Sigmoid colon (tissue), 7 donors: ENCODE data around the gene IL12RB2. TPM values are rescaled to one million over a fixed set of nuclear protein-coding genes. Genes with fewer than 3 reads are reported as not detected.
"Not testable (repeated sequence)": the region's sequence is repeated elsewhere in the genome, so short reads cannot be mapped to it uniquely, and the experiment has no call there.

ENCODE experiments used
- DNase-seq: peaks from one replicate; pipeline ENCODE4 v3.0.0-alpha.2; 2019
- H3K27ac ChIP-seq, 4 donors: fragments of 200-600 bp; sonication (generic); one replicate each; pipeline ENCODE4 v1.5.1; 2016 to 2019; ENCODE audit warnings: mild to moderate bottlenecking in 1 of 4
- H3K27me3 ChIP-seq, 3 donors: fragments of 200-600 bp; sonication (generic); one replicate each; pipeline ENCODE4 v1.5.1; 2019; ENCODE audit warnings: mild to moderate bottlenecking in 1 of 3
- H3K36me3 ChIP-seq, 4 donors: fragments of 200-600 bp; sonication (generic); one replicate each; pipeline ENCODE4 v1.5.1; 2016 to 2019
- H3K4me1 ChIP-seq, 4 donors: fragments of 200-600 bp; sonication (generic); one replicate each; pipeline ENCODE4 v1.5.1; 2017 to 2019
- H3K4me3 ChIP-seq, 4 donors: fragments of 200-600 bp; sonication (generic); one replicate each; pipeline ENCODE4 v1.5.1; 2017 to 2019; ENCODE audit warnings: mild to moderate bottlenecking in 2 of 4, moderate library complexity in 1 of 4
- H3K9me3 ChIP-seq, 4 donors: fragments of 200-600 bp in 3 of 4; sonication (generic) in 3 of 4; one replicate each; pipeline versions ENCODE4 v1.5.1 to v1.6.1; 2013 to 2019
- EP300 ChIP-seq, 4 donors: sonication (generic); formaldehyde crosslinking; IDR thresholded peaks; one replicate each; pipeline ENCODE4 v1.6.1; 2017; ENCODE audit warnings: antibody characterized with exemption in 4 of 4
- POLR2A ChIP-seq, 2 donors: fragments of 450-650 bp; IDR thresholded peaks; one replicate each; pipeline ENCODE4 v1.6.1; 2016; ENCODE audit warnings: antibody characterized with exemption in 2 of 2, mild to moderate bottlenecking in 2 of 2, moderate library complexity in 2 of 2
- POLR2AphosphoS5 ChIP-seq, 4 donors: sonication (generic); formaldehyde crosslinking; IDR thresholded peaks; one replicate each; pipeline ENCODE4 v1.6.1; 2017; ENCODE audit warnings: antibody characterized with exemption in 4 of 4
- WGBS, 2 donors: extraction: QIAGEN DNeasy Blood & Tissue Kit; methylation state at CpG; one replicate each; pipeline ENCODE4 v1.1.7; 2013; 5-methylcytosine and 5-hydroxymethylcytosine counted together
- intact Hi-C: fragments of 100-400 bp; cut with DNase I; formaldehyde crosslinking; loops from one replicate; pipeline ENCODE4 v1.15.1; 2023
- polyA plus RNA-seq, 3 donors: library from polyadenylated mRNA; stranded (reverse); fragments of 200-250 nt; gene quantifications; one replicate each; pipeline ENCODE4 v1.2.3, GENCODE V29; 2013
- total RNA-seq, 4 donors: library from RNA; depleted of rRNA; stranded (reverse); fragments of >200 nt; gene quantifications; one replicate each; pipeline ENCODE4 v1.1.0, GENCODE V29; 2016
- TF ChIP-seq, protein P1 (sequence below), 4 experiments: fragments of 450-650 bp in 3 of 4; fragments of 200-600 bp in 1 of 4; IDR thresholded peaks; one replicate each; pipeline ENCODE4 v1.5.1; 2016 to 2019; ENCODE audit warnings: antibody characterized with exemption in 4 of 4, mild to moderate bottlenecking in 3 of 4, moderate library complexity in 2 of 4
- donor health status: healthy with polysubstance abuse.
- donor health status: Bipolar disorder and iron deficiency.
- donor health status: healthy.

IL12RB2 gene
- total and polyA plus RNA-seq, 7 donors = 0.99 to 2.1 (median 1.3) TPM; not detected in 3

DNA sequence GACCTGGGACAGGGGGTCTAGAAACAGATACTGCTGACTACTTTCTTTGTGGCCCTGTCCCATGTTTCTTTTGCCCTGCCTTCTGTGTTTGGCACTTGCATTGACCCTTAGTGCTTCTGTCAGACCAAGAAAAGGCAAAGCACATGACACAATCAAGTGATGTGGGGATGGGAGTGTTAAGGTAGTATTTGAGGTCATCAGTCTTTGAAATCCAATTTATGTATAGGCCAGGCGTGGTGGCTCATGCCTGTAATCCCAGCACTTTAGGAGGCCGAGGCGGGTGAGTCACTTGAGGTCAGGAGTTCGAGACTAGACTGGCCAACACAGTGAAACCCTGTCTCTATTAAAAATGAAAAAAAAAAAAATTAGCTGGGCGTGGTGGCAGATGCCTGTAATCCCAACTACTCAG is 96.5 kb downstream of the IL12RB2 start:
- DNase-seq = no peak
- 66 to 77% methylated on average over 5 of the region's 5 CpGs for WGBS, 2 donors
- Histone ChIP-seq H3K9me3 (no peaks in the 10 kb centered on the region), H3K27me3 (no peaks in the 10 kb centered on the region), H3K27ac (no peak overlapping the region), H3K4me1 (peaks cover 0 to 14% (median 0%) of the 10 kb centered on the region in 4 donors), H3K36me3 (no peaks in the 10 kb centered on the region), H3K4me3 (no peak overlapping the region)
- intact Hi-C loops = no loop called here
- TF ChIP-seq POLR2A (IDR thresholded peaks at IDR 0.05) (no peak), EP300 (IDR thresholded peaks at IDR 0.05) (no peak), POLR2AphosphoS5 (IDR thresholded peaks at IDR 0.05) (peak in 2 of 4 donors; percentile 23 to 25)
- TF ChIP-seq, protein P1, sequence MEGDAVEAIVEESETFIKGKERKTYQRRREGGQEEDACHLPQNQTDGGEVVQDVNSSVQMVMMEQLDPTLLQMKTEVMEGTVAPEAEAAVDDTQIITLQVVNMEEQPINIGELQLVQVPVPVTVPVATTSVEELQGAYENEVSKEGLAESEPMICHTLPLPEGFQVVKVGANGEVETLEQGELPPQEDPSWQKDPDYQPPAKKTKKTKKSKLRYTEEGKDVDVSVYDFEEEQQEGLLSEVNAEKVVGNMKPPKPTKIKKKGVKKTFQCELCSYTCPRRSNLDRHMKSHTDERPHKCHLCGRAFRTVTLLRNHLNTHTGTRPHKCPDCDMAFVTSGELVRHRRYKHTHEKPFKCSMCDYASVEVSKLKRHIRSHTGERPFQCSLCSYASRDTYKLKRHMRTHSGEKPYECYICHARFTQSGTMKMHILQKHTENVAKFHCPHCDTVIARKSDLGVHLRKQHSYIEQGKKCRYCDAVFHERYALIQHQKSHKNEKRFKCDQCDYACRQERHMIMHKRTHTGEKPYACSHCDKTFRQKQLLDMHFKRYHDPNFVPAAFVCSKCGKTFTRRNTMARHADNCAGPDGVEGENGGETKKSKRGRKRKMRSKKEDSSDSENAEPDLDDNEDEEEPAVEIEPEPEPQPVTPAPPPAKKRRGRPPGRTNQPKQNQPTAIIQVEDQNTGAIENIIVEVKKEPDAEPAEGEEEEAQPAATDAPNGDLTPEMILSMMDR (IDR thresholded peaks at IDR 0.05) = no peak

DNA sequence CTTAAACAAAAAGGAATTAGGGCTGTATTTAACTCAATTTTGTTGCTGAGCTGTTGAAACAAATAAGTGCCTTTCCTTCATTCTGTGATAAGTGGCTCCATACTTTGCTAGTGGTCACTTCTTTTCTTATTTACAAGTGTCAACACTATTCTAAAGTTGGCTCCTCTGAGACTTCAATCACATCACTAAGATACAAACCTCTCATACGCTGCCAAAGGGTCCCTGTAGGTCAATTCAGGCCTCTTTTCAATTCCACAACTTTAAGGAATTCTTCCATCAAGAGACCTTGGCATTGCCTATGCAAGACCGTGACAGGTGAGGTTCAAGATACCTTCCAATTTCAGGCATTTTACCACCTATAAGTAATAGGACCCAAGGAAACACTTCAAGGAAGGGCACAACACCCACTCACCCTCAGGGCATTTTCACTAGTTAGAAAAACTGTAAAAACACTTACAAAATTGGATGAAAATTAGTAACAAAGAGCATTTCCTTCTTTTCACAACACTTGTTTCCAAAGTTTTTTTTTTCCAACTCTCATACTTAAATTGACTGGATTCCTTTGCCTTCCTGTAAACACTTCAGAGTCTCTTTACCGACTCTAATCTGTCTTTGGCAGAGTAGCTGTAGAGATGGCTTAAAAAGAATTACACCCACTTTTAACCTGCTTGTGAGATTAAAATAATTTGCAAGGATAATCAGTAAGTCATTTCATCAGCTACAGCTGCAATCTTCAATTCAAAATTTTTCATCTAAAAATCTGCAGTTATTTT is 98.0 kb downstream of the IL12RB2 start:
- intact Hi-C loops = no loop called here
- Histone ChIP-seq H3K9me3 (no peaks in the 10 kb centered on the region), H3K36me3 (peaks cover 0 to 10% (median 6%) of the 10 kb centered on the region in 4 donors), H3K4me3 (no peak overlapping the region), H3K4me1 (peaks cover 0 to 14% (median 0%) of the 10 kb centered on the region in 4 donors), H3K27me3 (no peaks in the 10 kb centered on the region), H3K27ac (peak overlapping the region in 2 of 4 donors; percentile 4 to 19)
- DNase-seq = no peak
- WGBS, 2 donors = 80 to 82% methylated on average over 3 of the region's 3 CpGs
- TF ChIP-seq EP300 (IDR thresholded peaks at IDR 0.05) = no peak
- TF ChIP-seq POLR2A (IDR thresholded peaks at IDR 0.05) = no peak
- TF ChIP-seq, protein P1 (IDR thresholded peaks at IDR 0.05) = no peak
- TF ChIP-seq POLR2AphosphoS5 (IDR thresholded peaks at IDR 0.05) = no peak

DNA sequence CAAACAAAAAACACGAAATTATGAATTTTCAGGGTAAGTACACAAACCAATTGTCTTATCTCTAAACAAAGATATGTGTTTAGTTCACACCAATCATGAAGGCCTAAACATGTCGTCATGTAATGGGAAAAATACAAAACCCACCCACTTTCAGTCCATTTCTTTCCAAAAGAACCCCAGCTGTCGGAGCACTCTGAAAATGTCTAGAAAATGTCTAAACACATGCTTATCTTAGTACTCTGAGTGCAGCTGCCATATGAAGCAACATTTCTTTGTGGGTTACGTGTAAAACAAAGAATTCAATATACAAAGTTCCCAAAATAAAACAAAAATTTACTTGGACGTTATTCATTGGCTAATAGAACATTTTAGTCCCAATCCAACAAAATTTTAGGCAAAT is 99.8 kb downstream of the IL12RB2 start:
- TF ChIP-seq, protein P1 (IDR thresholded peaks at IDR 0.05) = no peak
- TF ChIP-seq POLR2A (IDR thresholded peaks at IDR 0.05) (no peak), EP300 (IDR thresholded peaks at IDR 0.05) (no peak), POLR2AphosphoS5 (IDR thresholded peaks at IDR 0.05) (no peak)
- peak overlapping the region in 1 of 4 donors; percentile 17 for H3K27ac ChIP-seq
- no peaks in the 10 kb centered on the region for H3K27me3 ChIP-seq
- peaks cover 0 to 28% (median 12%) of the 10 kb centered on the region in 4 donors for H3K36me3 ChIP-seq
- DNase-seq = no peak
- H3K4me3 ChIP-seq = no peak overlapping the region
- 80 to 83% methylated on average over 5 of the region's 5 CpGs for WGBS, 2 donors
- intact Hi-C loops = no loop called here
- no peaks in the 10 kb centered on the region for H3K9me3 ChIP-seq
- H3K4me1 ChIP-seq = peaks cover 0 to 14% (median 0%) of the 10 kb centered on the region in 4 donors

DNA sequence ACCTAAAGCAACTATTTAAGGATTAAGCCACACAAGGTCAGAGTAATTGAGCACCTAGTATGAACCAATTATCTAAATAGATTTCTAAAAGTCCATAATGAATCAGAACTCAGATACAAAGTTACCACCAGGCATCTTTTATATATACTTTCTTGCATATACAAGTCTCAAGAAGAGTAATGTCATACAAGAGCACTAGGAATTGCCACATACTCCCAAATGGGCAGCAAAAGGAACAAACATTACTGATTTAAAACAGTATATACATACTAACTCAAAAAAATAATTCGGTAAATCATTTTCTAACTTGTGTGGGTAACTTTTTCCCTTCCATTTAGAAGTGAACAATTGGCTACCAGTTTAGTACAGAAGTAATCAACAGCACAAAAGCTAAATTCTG is 100.5 kb downstream of the IL12RB2 start:
- Histone ChIP-seq H3K9me3 (no peaks in the 10 kb centered on the region), H3K4me1 (peaks cover 0 to 14% (median 0%) of the 10 kb centered on the region in 4 donors), H3K36me3 (peaks cover 0 to 32% (median 14%) of the 10 kb centered on the region in 4 donors), H3K27me3 (no peaks in the 10 kb centered on the region), H3K27ac (peak overlapping the region in 1 of 4 donors; percentile 7), H3K4me3 (no peak overlapping the region)
- no peak for DNase-seq
- WGBS, 2 donors = 87 to 99% methylated on average over 1 of the region's 1 CpG
- TF ChIP-seq, protein P1 (IDR thresholded peaks at IDR 0.05) = no peak
- TF ChIP-seq POLR2A (IDR thresholded peaks at IDR 0.05) (no peak), EP300 (IDR thresholded peaks at IDR 0.05) (no peak), POLR2AphosphoS5 (IDR thresholded peaks at IDR 0.05) (no peak)
- intact Hi-C loops = no loop called here

DNA sequence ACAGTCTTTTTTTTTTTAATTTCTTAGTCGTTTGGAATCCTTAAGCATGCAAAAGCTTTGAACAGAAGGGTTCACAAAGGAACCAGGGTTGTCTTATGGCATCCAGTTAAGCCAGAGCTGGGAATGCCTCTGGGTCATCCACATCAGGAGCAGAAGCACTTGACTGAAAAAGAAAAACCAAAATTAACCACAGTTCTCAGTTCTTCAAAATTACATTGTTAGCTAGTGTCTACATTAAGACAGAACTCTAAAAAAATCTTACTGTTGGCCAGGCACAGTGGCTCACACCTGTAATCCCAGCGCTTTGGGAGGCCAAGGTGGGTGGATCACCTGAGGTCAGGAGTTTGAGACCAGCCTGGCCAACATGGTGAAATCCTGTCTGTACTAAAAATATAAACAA is 105.4 kb downstream of the IL12RB2 start:
- H3K4me3 ChIP-seq, H3K4me1 ChIP-seq, DNase-seq, intact Hi-C loops, H3K27me3 ChIP-seq, H3K9me3 ChIP-seq, H3K27ac ChIP-seq: not testable (repeated sequence)
- H3K36me3 ChIP-seq = peaks cover 19 to 81% (median 37%) of the 10 kb centered on the region in 4 donors
- whole genome bisulfite sequencing, 2 donors = 70 to 85% methylated on average over 2 of the region's 2 CpGs
